Hepatocyte (in vitro differentiated cells): Measurements from ENCODE around the gene SLC16A9.

Experiments
- EZH2 ChIP-seq: fragments of 200-600 bp; sonication (generic); IDR thresholded peaks from 2 replicates; pipeline ENCODE4 v1.6.1; 2016; ENCODE audit warnings: antibody characterized with exemption, mild to moderate bottlenecking, borderline replicate concordance
- TF ChIP-seq, protein P1 (sequence below): fragments of 200-600 bp; sonication (generic); IDR thresholded peaks from 2 replicates; pipeline ENCODE4 v1.5.1; 2016; ENCODE audit warnings: antibody characterized with exemption, mild to moderate bottlenecking; ENCODE audit not compliant: poor library complexity

DNA sequence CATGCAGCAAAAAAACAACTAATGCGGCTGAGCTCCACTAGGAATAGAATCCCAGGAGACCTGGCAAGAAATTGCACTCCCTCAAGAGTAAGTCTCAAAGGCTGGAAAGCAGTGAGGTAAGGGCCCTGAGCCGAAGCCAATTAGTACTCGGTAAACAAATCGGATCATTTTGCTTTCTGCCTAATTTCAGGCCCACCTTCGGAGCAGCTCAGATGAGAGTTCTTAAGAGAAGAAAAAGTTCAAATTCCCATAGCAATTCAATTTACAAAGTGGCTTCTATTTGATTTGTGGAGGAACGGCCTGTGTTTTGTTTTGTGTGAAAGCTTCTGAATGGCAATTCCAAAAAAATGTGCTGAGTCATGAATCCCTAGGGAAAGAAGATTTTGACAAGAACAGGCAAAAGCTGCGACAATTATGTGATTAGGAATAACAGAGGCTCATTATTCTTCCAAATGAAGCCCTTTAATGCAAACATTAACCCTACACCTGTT is 60.9 kb downstream of the SLC16A9 start:
- TF ChIP-seq EZH2: no peak
- TF ChIP-seq, protein P1, sequence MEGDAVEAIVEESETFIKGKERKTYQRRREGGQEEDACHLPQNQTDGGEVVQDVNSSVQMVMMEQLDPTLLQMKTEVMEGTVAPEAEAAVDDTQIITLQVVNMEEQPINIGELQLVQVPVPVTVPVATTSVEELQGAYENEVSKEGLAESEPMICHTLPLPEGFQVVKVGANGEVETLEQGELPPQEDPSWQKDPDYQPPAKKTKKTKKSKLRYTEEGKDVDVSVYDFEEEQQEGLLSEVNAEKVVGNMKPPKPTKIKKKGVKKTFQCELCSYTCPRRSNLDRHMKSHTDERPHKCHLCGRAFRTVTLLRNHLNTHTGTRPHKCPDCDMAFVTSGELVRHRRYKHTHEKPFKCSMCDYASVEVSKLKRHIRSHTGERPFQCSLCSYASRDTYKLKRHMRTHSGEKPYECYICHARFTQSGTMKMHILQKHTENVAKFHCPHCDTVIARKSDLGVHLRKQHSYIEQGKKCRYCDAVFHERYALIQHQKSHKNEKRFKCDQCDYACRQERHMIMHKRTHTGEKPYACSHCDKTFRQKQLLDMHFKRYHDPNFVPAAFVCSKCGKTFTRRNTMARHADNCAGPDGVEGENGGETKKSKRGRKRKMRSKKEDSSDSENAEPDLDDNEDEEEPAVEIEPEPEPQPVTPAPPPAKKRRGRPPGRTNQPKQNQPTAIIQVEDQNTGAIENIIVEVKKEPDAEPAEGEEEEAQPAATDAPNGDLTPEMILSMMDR: no peak
